Neural progenitor cell (in vitro differentiated cells): Measurements from ENCODE around the gene STRIT1. TPM values are rescaled to one million over a fixed set of nuclear protein-coding genes. Genes with fewer than 3 reads are reported as not detected.
"Not testable (repeated sequence)": the region's sequence is repeated elsewhere in the genome, so short reads cannot be mapped to it uniquely, and the experiment has no call there.

Experiments used
- DNase-seq: peaks from one replicate; pipeline ENCODE4 v3.0.0-alpha.2; 2016; ENCODE audit warnings: low spot score
- H2AFZ ChIP-seq: fragments of 200-600 bp; sonication (generic); replicated peaks from 2 replicates; pipeline ENCODE4 v1.6.1; 2016; ENCODE audit warnings: antibody characterized with exemption
- H3F3A ChIP-seq: fragments of 200-600 bp; sonication (generic); 2 replicates; pipeline ENCODE4 v1.6.1; 2016; ENCODE audit warnings: antibody characterized with exemption, low read depth
- H3K27ac ChIP-seq: fragments of 200-600 bp; sonication (generic); 2 replicates; pipeline ENCODE4 v1.5.1; 2016; ENCODE audit warnings: mild to moderate bottlenecking
- H3K27me3 ChIP-seq: fragments of 200-600 bp; sonication (generic); 2 replicates; pipeline ENCODE4 v1.6.1; 2016; ENCODE audit warnings: mild to moderate bottlenecking, moderate library complexity
- H3K36me3 ChIP-seq: fragments of 200-600 bp; sonication (generic); 2 replicates; pipeline ENCODE4 v1.5.1; 2016
- H3K4me1 ChIP-seq: fragments of 200-600 bp; sonication (generic); 2 replicates; pipeline ENCODE4 v1.6.1; 2016; ENCODE audit warnings: mixed run types
- H3K4me2 ChIP-seq: fragments of 200-600 bp; sonication (generic); 2 replicates; pipeline ENCODE4 v1.6.1; 2016
- H3K4me3 ChIP-seq: fragments of 200-600 bp; sonication (generic); 2 replicates; pipeline ENCODE4 v1.5.1; 2016
- H3K79me2 ChIP-seq: fragments of 200-600 bp; sonication (generic); 2 replicates; pipeline ENCODE4 v1.6.1; 2016; ENCODE audit warnings: low read depth
- H3K9ac ChIP-seq: fragments of 200-600 bp; sonication (generic); 2 replicates; pipeline ENCODE4 v1.6.1; 2016
- H3K9me3 ChIP-seq: fragments of 200-600 bp; sonication (generic); 2 replicates; pipeline ENCODE4 v1.5.1; 2016; ENCODE audit warnings: low read depth
- H4K20me1 ChIP-seq: fragments of 200-600 bp; sonication (generic); 2 replicates; pipeline ENCODE4 v1.6.1; 2016; ENCODE audit warnings: low read depth
- H3K27ac Mint-ChIP-seq: 3 replicates; pipeline ENCODE4 v1.8.0; 2021; ENCODE audit warnings: mixed read lengths
- H3K27me3 Mint-ChIP-seq: 2 replicates; pipeline ENCODE4 v1.8.0; 2022; ENCODE audit warnings: low read depth, mild to moderate bottlenecking, inconsistent platforms, moderate library complexity, mixed read lengths; ENCODE audit not compliant: insufficient read depth
- H3K36me3 Mint-ChIP-seq: 3 replicates; pipeline ENCODE4 v1.8.0; 2021; ENCODE audit warnings: mixed read lengths
- H3K4me1 Mint-ChIP-seq: 3 replicates; pipeline ENCODE4 v1.8.0; 2021; ENCODE audit warnings: mixed read lengths
- H3K4me3 Mint-ChIP-seq: 3 replicates; pipeline ENCODE4 v1.8.0; 2021; ENCODE audit warnings: mild to moderate bottlenecking, moderate library complexity, mixed read lengths
- H3K9me3 Mint-ChIP-seq: 3 replicates; pipeline ENCODE4 v1.8.0; 2020; ENCODE audit warnings: mixed read lengths
- EZH2 ChIP-seq: fragments of 200-600 bp; sonication (generic); IDR thresholded peaks from 2 replicates; pipeline ENCODE4 v1.6.1; 2017; ENCODE audit warnings: antibody characterized with exemption, mild to moderate bottlenecking, moderate library complexity
- EZH2phosphoT487 ChIP-seq: fragments of 200-600 bp; sonication (generic); IDR thresholded peaks from 2 replicates; pipeline ENCODE4 v1.6.1; 2017; ENCODE audit warnings: antibody characterized with exemption
- total RNA-seq: library from RNA; depleted of rRNA; stranded (reverse); fragments of >200 nt; gene quantifications from 2 replicates; pipeline ENCODE4 v1.2.3, GENCODE V29; 2015; ENCODE audit warnings: low replicate concordance
- TF ChIP-seq, protein P1 (sequence below): fragments of 200-600 bp; sonication (generic); IDR thresholded peaks from 2 replicates; pipeline ENCODE4 v1.5.1; 2017; ENCODE audit warnings: antibody characterized with exemption, mild to moderate bottlenecking

The STRIT1 gene
- total RNA-seq, 1 donor from 2014 or later: not detected

DNA sequence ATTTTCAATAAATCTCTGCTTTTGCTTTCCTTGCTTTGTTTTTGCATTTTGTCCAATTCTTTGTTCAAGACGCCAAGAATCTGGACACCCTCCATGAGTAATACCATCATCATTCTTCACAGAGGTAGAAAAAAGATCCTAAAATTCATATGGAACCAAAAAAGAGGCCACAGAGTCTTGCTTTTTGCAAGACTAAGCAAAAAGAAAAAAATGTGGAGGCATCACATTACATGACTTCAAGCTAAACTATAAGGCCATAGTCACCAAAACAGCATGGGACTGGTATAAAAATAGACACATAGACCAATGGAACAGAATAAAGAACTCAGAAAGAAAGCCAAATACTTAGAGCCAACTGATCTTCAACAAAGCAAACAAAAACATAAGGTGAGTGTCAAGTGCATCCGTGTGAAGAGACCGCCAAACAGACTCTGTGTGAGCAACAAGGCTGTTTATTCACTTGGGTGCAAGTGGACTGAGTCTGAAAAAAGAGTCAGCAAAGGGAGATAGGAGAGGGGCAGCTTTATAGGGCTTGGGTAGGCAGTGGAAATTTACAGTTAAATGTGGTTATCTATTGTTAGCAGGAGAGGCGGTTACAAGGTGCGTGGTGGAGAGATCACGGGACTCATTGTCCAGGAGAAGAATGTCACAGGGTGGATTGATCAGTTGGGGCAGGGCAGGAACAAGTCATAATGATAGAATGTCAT lies 10.9 kb downstream of the STRIT1 start:
- no peak overlapping the region for H3K4me2 ChIP-seq
- H3K79me2 ChIP-seq: no peaks in the 10 kb centered on the region
- H3K27ac Mint-ChIP-seq: no peak overlapping the region
- H3K27ac ChIP-seq: no peak overlapping the region
- no peak for DNase-seq
- H3K27me3 Mint-ChIP-seq: peaks cover 2% of the 10 kb centered on the region
- no peaks in the 10 kb centered on the region for H3F3A ChIP-seq
- H3K9ac ChIP-seq: no peak overlapping the region
- H3K9me3 Mint-ChIP-seq: peaks cover 11% of the 10 kb centered on the region
- no peak overlapping the region for H2AFZ ChIP-seq
- no peaks in the 10 kb centered on the region for H3K4me1 ChIP-seq
- H3K36me3 Mint-ChIP-seq: no peaks in the 10 kb centered on the region
- H4K20me1 ChIP-seq: no peaks in the 10 kb centered on the region
- no peaks in the 10 kb centered on the region for H3K4me1 Mint-ChIP-seq
- peaks cover 2% of the 10 kb centered on the region for H3K9me3 ChIP-seq
- H3K27me3 ChIP-seq: no peaks in the 10 kb centered on the region
- H3K36me3 ChIP-seq: no peaks in the 10 kb centered on the region
- H3K4me3 ChIP-seq: no peak overlapping the region
- TF ChIP-seq, protein P1, sequence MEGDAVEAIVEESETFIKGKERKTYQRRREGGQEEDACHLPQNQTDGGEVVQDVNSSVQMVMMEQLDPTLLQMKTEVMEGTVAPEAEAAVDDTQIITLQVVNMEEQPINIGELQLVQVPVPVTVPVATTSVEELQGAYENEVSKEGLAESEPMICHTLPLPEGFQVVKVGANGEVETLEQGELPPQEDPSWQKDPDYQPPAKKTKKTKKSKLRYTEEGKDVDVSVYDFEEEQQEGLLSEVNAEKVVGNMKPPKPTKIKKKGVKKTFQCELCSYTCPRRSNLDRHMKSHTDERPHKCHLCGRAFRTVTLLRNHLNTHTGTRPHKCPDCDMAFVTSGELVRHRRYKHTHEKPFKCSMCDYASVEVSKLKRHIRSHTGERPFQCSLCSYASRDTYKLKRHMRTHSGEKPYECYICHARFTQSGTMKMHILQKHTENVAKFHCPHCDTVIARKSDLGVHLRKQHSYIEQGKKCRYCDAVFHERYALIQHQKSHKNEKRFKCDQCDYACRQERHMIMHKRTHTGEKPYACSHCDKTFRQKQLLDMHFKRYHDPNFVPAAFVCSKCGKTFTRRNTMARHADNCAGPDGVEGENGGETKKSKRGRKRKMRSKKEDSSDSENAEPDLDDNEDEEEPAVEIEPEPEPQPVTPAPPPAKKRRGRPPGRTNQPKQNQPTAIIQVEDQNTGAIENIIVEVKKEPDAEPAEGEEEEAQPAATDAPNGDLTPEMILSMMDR: no peak
- TF ChIP-seq EZH2 (no peak), EZH2phosphoT487 (no peak)
- no peak overlapping the region for H3K4me3 Mint-ChIP-seq

DNA sequence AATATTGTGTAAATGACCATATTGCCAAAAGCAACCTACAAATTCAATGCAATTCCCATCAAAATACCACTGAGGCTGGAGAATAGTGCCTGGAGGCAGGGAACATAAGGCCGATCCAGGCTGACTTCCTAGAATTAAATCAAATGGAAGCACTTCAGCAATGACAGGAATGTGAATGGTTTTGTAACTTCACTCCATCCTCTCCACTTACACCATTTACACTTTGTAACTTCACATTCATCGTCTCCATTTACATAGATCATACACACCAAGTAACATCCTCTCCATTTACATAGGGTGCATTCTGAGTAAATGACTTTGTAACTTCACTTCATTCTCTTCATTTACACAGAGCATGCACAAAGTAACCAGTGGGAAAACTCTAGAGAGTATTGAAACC lies 11.6 kb downstream of the STRIT1 start:
- Mint-ChIP-seq H3K9me3 (peaks cover 11% of the 10 kb centered on the region), H3K36me3 (no peaks in the 10 kb centered on the region), H3K4me3 (no peak overlapping the region), H3K27me3 (peaks cover 2% of the 10 kb centered on the region), H3K27ac (no peak overlapping the region), H3K4me1 (no peaks in the 10 kb centered on the region)
- Histone ChIP-seq H3K27ac (no peak overlapping the region), H3K36me3 (no peaks in the 10 kb centered on the region), H3F3A (no peaks in the 10 kb centered on the region), H3K4me3 (no peak overlapping the region), H3K27me3 (no peaks in the 10 kb centered on the region), H3K4me2 (no peak overlapping the region), H2AFZ (no peak overlapping the region), H4K20me1 (no peaks in the 10 kb centered on the region), H3K9me3 (peaks cover 2% of the 10 kb centered on the region), H3K79me2 (no peaks in the 10 kb centered on the region), H3K4me1 (no peaks in the 10 kb centered on the region), H3K9ac (no peak overlapping the region)
- TF ChIP-seq EZH2phosphoT487 (no peak), EZH2 (no peak)
- TF ChIP-seq, protein P1: no peak
- no peak for DNase-seq

DNA sequence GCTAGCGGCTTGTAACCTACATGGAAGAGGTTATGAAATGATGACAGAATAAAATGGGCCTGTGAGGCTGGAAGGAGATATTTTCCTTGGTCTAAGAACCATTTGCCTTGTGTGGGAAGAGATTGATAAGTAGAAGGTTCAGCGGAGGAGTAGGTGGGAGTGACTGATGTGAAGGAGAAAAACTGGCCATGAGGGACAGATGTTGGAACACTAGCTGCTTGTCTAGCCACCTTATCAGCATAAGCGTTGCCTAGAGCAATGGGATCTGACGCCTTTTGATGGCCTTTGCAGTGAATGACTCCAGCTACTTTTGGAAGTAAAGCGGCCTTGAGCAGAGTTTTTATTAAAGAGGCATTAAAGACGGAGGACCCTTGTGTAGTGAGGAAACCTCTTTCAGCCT lies 17.4 kb downstream of the STRIT1 start:
- H2AFZ ChIP-seq, H3K27me3 Mint-ChIP-seq, H3K27me3 ChIP-seq, H3K4me3 ChIP-seq, H3K4me3 Mint-ChIP-seq, DNase-seq, H3K27ac Mint-ChIP-seq, H3K4me1 ChIP-seq, H3K4me1 Mint-ChIP-seq, H3K36me3 ChIP-seq, H3F3A ChIP-seq, H3K4me2 ChIP-seq, H3K27ac ChIP-seq, H3K79me2 ChIP-seq, H3K9me3 ChIP-seq, H4K20me1 ChIP-seq, H3K36me3 Mint-ChIP-seq, H3K9ac ChIP-seq: not testable (repeated sequence)
- peaks cover 11% of the 10 kb centered on the region for H3K9me3 Mint-ChIP-seq

DNA sequence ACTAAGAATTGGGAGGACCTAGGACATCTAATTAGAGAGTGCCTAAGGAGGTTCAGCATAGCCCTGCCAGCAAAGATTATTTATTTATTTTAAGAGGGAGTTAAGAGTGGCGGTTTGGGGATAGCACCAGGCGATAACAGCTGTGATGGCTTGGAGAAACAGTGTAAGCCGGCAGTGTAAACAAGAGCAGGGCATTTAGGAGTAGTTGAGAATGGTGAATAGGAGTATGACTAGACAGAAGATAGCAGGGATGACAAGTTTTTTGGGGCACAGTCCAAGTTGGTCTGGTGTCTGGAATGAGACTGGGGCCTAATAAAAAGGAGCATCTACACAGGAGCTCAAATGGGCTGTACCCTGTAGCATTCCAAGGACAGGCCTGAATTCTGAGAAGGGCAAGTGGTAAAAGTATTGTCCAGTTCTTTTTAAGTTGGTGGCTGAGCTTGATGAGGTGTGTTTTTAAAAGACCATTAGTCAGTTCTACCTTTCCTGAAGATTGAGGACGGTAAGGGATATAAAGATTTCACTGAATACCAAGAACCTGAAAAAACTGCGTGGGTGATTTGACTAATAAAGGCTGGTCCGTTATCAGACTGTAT lies 18.2 kb downstream of the STRIT1 start:
- not testable (repeated sequence) for H4K20me1 ChIP-seq, H3K27me3 ChIP-seq, H3K4me2 ChIP-seq, H3K4me1 Mint-ChIP-seq, H3K4me1 ChIP-seq, H3K36me3 Mint-ChIP-seq, DNase-seq, H3K27ac Mint-ChIP-seq, H3K27me3 Mint-ChIP-seq, H3K9me3 Mint-ChIP-seq, H3K4me3 ChIP-seq, H3K79me2 ChIP-seq, H3K9ac ChIP-seq, H3F3A ChIP-seq, H3K36me3 ChIP-seq, H3K4me3 Mint-ChIP-seq, H3K9me3 ChIP-seq, H3K27ac ChIP-seq, H2AFZ ChIP-seq

DNA sequence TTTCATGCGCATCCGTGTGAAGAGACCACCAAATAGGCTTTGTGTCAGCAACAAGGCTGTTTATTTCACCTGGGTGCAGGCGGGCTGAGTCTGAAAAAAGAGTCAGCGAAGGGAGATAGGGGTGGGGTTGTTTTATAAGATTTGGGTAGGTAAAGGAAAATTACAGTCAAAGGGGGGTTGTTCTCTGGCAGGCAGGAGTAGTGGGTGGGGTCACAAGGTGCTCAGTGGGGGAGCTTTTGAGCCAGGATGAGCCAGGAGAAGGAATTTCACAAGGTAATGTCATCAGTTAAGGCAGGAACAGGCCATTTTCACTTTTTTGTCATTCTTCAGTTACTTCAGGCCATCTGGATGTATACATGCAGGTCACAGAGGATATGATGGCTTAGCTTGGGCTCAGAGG lies 19.0 kb downstream of the STRIT1 start:
- H3F3A ChIP-seq, H3K4me3 Mint-ChIP-seq, H3K36me3 Mint-ChIP-seq, H3K4me1 ChIP-seq, H3K79me2 ChIP-seq, H4K20me1 ChIP-seq, H3K4me1 Mint-ChIP-seq, H3K27ac Mint-ChIP-seq, H3K9ac ChIP-seq, H2AFZ ChIP-seq, H3K4me3 ChIP-seq, H3K4me2 ChIP-seq, H3K9me3 ChIP-seq, DNase-seq, H3K27me3 ChIP-seq, H3K9me3 Mint-ChIP-seq, H3K27me3 Mint-ChIP-seq, H3K36me3 ChIP-seq, H3K27ac ChIP-seq: not testable (repeated sequence)
